Stomach (tissue), 4 donors: ENCODE measurements around the gene KCNH5.

Experiments
- CTCF ChIP-seq, 7 experiments: fragments of 450-650 bp in 4 of 7; fragments of 200-600 bp in 3 of 7; sonication (generic) in 3 of 7; IDR thresholded peaks; one replicate each; pipeline ENCODE4 v1.5.1; 2016 to 2019; ENCODE audit warnings: antibody characterized with exemption in 7 of 7, control low read depth in 2 of 7, mild to moderate bottlenecking in 1 of 7
- EP300 ChIP-seq: sonication (generic); formaldehyde crosslinking; IDR thresholded peaks from one replicate; pipeline ENCODE4 v1.6.1; 2017; ENCODE audit warnings: antibody characterized with exemption
- POLR2AphosphoS5 ChIP-seq, 3 donors: sonication (generic); formaldehyde crosslinking; IDR thresholded peaks; one replicate each; pipeline ENCODE4 v1.6.1; 2016; ENCODE audit warnings: antibody characterized with exemption in 3 of 3

DNA sequence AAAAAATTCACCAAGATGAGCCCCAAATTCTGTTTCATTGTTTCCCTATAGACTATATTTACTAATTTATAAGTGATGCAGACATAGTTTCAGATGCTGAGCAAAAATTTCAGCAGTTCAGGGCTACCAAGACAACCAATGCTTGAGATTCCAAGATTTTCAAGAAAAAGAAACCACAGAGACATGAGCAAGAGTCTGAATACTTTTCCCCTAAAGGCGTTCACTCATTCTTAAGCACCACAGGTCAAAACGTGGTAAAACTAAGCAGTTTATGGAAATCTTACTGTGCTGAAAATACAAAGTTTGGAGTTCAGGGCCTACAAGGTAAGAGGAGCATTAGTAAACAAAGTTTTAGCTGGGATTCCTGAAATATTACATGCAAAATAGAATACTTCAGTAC is 221.2 kb downstream of the KCNH5 start:
- TF ChIP-seq CTCF (IDR thresholded peaks at IDR 0.05) (no peak), EP300 (no peak), POLR2AphosphoS5 (IDR thresholded peaks at IDR 0.05) (no peak)
